Fibroblast of skin of left quadriceps (primary cell): ENCODE results near the gene TMEM270.
"Not testable (repeated sequence)": the region's sequence is repeated elsewhere in the genome, so short reads cannot be mapped to it uniquely, and the experiment has no call there.

Experiments used
- DNase-seq, 2 experiments: peaks; one replicate each; pipeline ENCODE4 v3.0.0-alpha.2; 2013; ENCODE audit warnings: low read depth in 2 of 2

The TMEM270 gene

GRCh38 chr7:73858807-73859206, 2.2 kb upstream of the TMEM270 start:
- no peak for DNase-seq

- DNase-seq: no peak
These were observed 346 bp downstream of the TMEM270 start for GRCh38 chr7:73861305-73861704.

- no peak for DNase-seq
These were observed 4.2 kb downstream of the TMEM270 start for GRCh38 chr7:73864981-73865711.

GRCh38 chr7:73865738-73866445, 4.9 kb downstream of the TMEM270 start:
- DNase-seq: no peak

GRCh38 chr7:73866446-73866767, 5.4 kb downstream of the TMEM270 start:
- DNase-seq: no peak

GRCh38 chr7:73869011-73869798, 8.2 kb downstream of the TMEM270 start:
- DNase-seq: no peak

GRCh38 chr7:73870041-73870492, 9.1 kb downstream of the TMEM270 start:
- no peak for DNase-seq

GRCh38 chr7:73871163-73872011, 10.4 kb downstream of the TMEM270 start:
- DNase-seq: no peak

- DNase-seq: no peak
These were observed 11.3 kb downstream of the TMEM270 start for GRCh38 chr7:73872056-73872908.

- no peak for DNase-seq
These were observed 15.4 kb downstream of the TMEM270 start for GRCh38 chr7:73876361-73876760.

GRCh38 chr7:73876973-73877372, 16.0 kb downstream of the TMEM270 start:
- DNase-seq: no peak

GRCh38 chr7:73879977-73880681, 19.2 kb downstream of the TMEM270 start:
- peak in 1 of 2 experiments; percentile 40 for DNase-seq

GRCh38 chr7:73880755-73881328, 19.9 kb downstream of the TMEM270 start:
- DNase-seq: no peak

- DNase-seq: no peak
These were observed 20.5 kb downstream of the TMEM270 start for GRCh38 chr7:73881352-73882046.

GRCh38 chr7:73882047-73882402, 21.1 kb downstream of the TMEM270 start:
- no peak for DNase-seq

GRCh38 chr7:73884867-73885422, 24.0 kb downstream of the TMEM270 start:
- not testable (repeated sequence) for DNase-seq

- DNase-seq: no peak
These were observed 24.5 kb downstream of the TMEM270 start for GRCh38 chr7:73885433-73885974.

GRCh38 chr7:73885975-73886798, 25.2 kb downstream of the TMEM270 start:
- peak in 1 of 2 experiments; percentile 36 for DNase-seq
